NCI-H2227 (cell line): ENCODE measurements around the gene BICDL1.
A peak's percentile ranks its signal among the peaks of the same experiment; 100 is the strongest.

Source experiments
- DNase-seq: peaks from one replicate; lab custom pipeline; 2025; ENCODE audit not compliant: unreplicated experiment; lab: John Stamatoyannopoulos, UW

The BICDL1 gene

GRCh38 chr12:120098756-120099470 lies 109.9 kb downstream of the BICDL1 start:
- no peak for DNase-seq

GRCh38 chr12:120099738-120100137 lies 110.7 kb downstream of the BICDL1 start:
- DNase-seq, result no peak

- DNase-seq, result peak; percentile 34
These were observed 111.6 kb downstream of the BICDL1 start for GRCh38 chr12:120100630-120101029.

GRCh38 chr12:120101182-120101581 lies 112.1 kb downstream of the BICDL1 start:
- DNase-seq, result no peak

- no peak for DNase-seq
These were observed 112.6 kb downstream of the BICDL1 start for GRCh38 chr12:120101617-120102016.

- DNase-seq, result no peak
These were observed 113.4 kb downstream of the BICDL1 start for GRCh38 chr12:120102189-120103043.

- DNase-seq, result no peak
These were observed 114.0 kb downstream of the BICDL1 start for GRCh38 chr12:120103044-120103338.

GRCh38 chr12:120103371-120103770 lies 114.3 kb downstream of the BICDL1 start:
- DNase-seq, result no peak

GRCh38 chr12:120106151-120106550 lies 117.1 kb downstream of the BICDL1 start:
- no peak for DNase-seq

- no peak for DNase-seq
These were observed 120.7 kb downstream of the BICDL1 start for GRCh38 chr12:120109570-120110267.

GRCh38 chr12:120110550-120111501 lies 121.8 kb downstream of the BICDL1 start:
- no peak for DNase-seq

- no peak for DNase-seq
These were observed 126.0 kb downstream of the BICDL1 start for GRCh38 chr12:120115066-120115465.

- DNase-seq, result peak; percentile 57
These were observed 126.8 kb downstream of the BICDL1 start for GRCh38 chr12:120115692-120116440.

- no peak for DNase-seq
These were observed 127.4 kb downstream of the BICDL1 start, which contains the start of gene RAB35 for GRCh38 chr12:120116441-120116791. Gene RAB35 (minus strand): TSS chr12:120116753. CDS start chr12:120116650, 103 bp downstream.

- DNase-seq, result peak; percentile 96
These were observed 128.0 kb downstream of the BICDL1 start for GRCh38 chr12:120116792-120117651.

GRCh38 chr12:120117961-120118320 lies 128.9 kb downstream of the BICDL1 start:
- DNase-seq, result no peak

GRCh38 chr12:120118321-120119061 lies 129.5 kb downstream of the BICDL1 start:
- DNase-seq, result peak; percentile 55

- DNase-seq, result no peak
These were observed 130.4 kb downstream of the BICDL1 start for GRCh38 chr12:120119271-120119973.
